AG09309 (cell line): ENCODE results near the gene CASZ1.

ENCODE experiments used
- DNase-seq: peaks from one replicate; pipeline ENCODE4 v3.0.0-alpha.2; 2010; ENCODE audit warnings: low read depth
- H3K4me3 ChIP-seq: 2 replicates; pipeline ENCODE4 v1.5.1; 2011; ENCODE audit warnings: mild to moderate bottlenecking, low read depth, low read length, moderate library complexity; ENCODE audit not compliant: control insufficient read depth
- CTCF ChIP-seq: IDR thresholded peaks from 2 replicates; pipeline ENCODE4 v1.5.1; 2011; ENCODE audit warnings: mild to moderate bottlenecking, low read depth, low read length, inconsistent platforms; ENCODE audit not compliant: insufficient read depth, control insufficient read depth; ENCODE audit errors: missing control alignments

The CASZ1 gene

GRCh38 chr1:10821388-10821787 is 24.9 kb upstream of the CASZ1 start:
- no peak for TF ChIP-seq CTCF
- no peak for DNase-seq
- no peak overlapping the region for H3K4me3 ChIP-seq

GRCh38 chr1:10820422-10820821 is 24.0 kb upstream of the CASZ1 start:
- no peak for TF ChIP-seq CTCF
- DNase-seq: no peak
- no peak overlapping the region for H3K4me3 ChIP-seq

GRCh38 chr1:10819198-10819901 is 22.9 kb upstream of the CASZ1 start:
- no peak for DNase-seq
- no peak for TF ChIP-seq CTCF
- no peak overlapping the region for H3K4me3 ChIP-seq

GRCh38 chr1:10818262-10819197 is 22.1 kb upstream of the CASZ1 start:
- H3K4me3 ChIP-seq: no peak overlapping the region
- no peak for TF ChIP-seq CTCF
- no peak for DNase-seq

- TF ChIP-seq CTCF: no peak
- DNase-seq: no peak
- no peak overlapping the region for H3K4me3 ChIP-seq
Observed at GRCh38 chr1:10816743-10817369, 20.4 kb upstream of the CASZ1 start.

- no peak for DNase-seq
- no peak for TF ChIP-seq CTCF
- H3K4me3 ChIP-seq: no peak overlapping the region
Observed at GRCh38 chr1:10816233-10816632, 19.8 kb upstream of the CASZ1 start.
